GM12878 (cell line): ENCODE measurements around the gene RIPOR3.

Experiments
- MXI1 ChIP-seq: fragments of 150-350 bp; IDR thresholded peaks from 2 replicates; pipeline ENCODE4 v1.6.1; 2011; ENCODE audit warnings: low read depth, mild to moderate bottlenecking, inconsistent platforms, low read length, improper control_type of control experiment
- RAD21 ChIP-seq: IDR thresholded peaks from 2 replicates; pipeline ENCODE4 v1.6.1; 2011; ENCODE audit warnings: mild to moderate bottlenecking, low read depth, low read length, moderate library complexity; ENCODE audit not compliant: insufficient read depth

DNA sequence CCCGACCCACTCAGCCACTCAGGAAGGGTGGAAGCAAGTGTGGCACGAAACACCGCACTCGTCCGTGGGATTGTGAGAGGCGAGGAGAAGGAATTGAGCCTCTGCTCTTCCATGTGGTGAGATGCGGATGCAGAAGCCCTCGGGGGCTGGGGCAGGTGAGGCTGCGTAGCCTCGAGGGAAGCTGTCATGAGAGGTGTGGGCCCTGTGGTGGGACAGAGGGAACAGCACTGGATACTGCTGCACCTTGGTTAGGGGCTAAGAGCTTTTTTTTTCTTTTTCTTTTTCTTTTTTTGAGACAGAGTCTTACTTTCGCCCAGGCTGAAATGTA is 94.7 kb downstream of the RIPOR3 start:
- TF ChIP-seq MXI1 (no peak), RAD21 (no peak)
